ENCODE measurements around the gene PIGV.
"Not testable (repeated sequence)": the region's sequence is repeated elsewhere in the genome, so short reads cannot be mapped to it uniquely, and the experiment has no call there.

Gene PIGV

GRCh38 chr1:26794391-26794790 is 6.6 kb downstream of the PIGV start:
- TF ChIP-seq EZH2 (optimal IDR thresholded peaks at IDR 0.05; ENCODE audit: low read depth, low read length) (no peak), CTCF (IDR thresholded peaks at IDR 0.05; ENCODE audit: low read length) (no peak), EZH2phosphoT487 (IDR thresholded peaks at IDR 0.05; ENCODE audit: low read length) (no peak)
- no peak overlapping the region for H3K9ac ChIP-seq (ENCODE audit: low read length)

DNA sequence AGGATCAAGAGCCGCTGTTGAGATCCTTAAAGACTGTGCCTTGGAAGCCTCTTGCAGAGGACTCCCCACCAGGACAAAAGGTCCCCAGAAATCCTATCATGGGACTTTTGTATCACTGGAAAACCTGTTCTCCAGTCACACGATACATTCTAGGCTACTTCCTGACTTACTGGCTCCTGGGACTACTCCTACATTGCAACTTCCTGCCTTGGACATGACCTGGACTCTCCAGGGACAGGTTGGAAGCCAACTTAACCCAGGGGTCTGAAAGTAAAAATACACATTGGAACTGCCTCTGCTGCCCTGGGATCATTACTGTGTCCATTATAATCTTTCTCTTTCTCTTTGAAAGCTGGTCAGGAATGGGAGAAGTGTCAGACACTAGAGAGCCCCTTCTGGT is 9.9 kb downstream of the PIGV start:
- no peaks in the 10 kb centered on the region for H3K9me3 ChIP-seq (replicated peaks; ENCODE audit: insufficient read depth, low read length)
- H3K9me2 ChIP-seq (replicated peaks; ENCODE audit: insufficient read depth, low read length) = no peaks in the 10 kb centered on the region
- DNase-seq = no peak
- H3K9ac ChIP-seq (ENCODE audit: low read length) = no peak overlapping the region
- H3K4me1 ChIP-seq (ENCODE audit: low read length) = peaks cover 20% of the 10 kb centered on the region
- no peak overlapping the region for H3K27ac ChIP-seq (ENCODE audit: low read length)
- no peaks in the 10 kb centered on the region for H3K36me3 ChIP-seq (replicated peaks; ENCODE audit: insufficient read depth, low read length)
- H3K4me3 ChIP-seq (ENCODE audit: low read length) = no peak overlapping the region
- no peak overlapping the region for H3K4me2 ChIP-seq (ENCODE audit: low read depth, low read length)
- no peaks in the 10 kb centered on the region for H4K20me1 ChIP-seq (ENCODE audit: insufficient read depth, low read length)
- H2AFZ ChIP-seq (ENCODE audit: low read length) = no peak overlapping the region
- no peaks in the 10 kb centered on the region for H3K27me3 ChIP-seq (replicated peaks; ENCODE audit: insufficient read depth, low read length)
- no peaks in the 10 kb centered on the region for H3K79me2 ChIP-seq (ENCODE audit: low read length)
- H3F3A ChIP-seq (ENCODE audit: insufficient read depth, low read length) = peaks cover 17% of the 10 kb centered on the region
- TF ChIP-seq CTCF (IDR thresholded peaks at IDR 0.05; ENCODE audit: low read length) (no peak), EZH2 (optimal IDR thresholded peaks at IDR 0.05; ENCODE audit: low read depth, low read length) (no peak), EZH2phosphoT487 (IDR thresholded peaks at IDR 0.05; ENCODE audit: low read length) (no peak)

More at GRCh38 chr1:26794391-26794790, 6.6 kb downstream of the PIGV start:
- no peaks in the 10 kb centered on the region for H3K27me3 ChIP-seq (replicated peaks; ENCODE audit: insufficient read depth, low read length)
- H3K9me2 ChIP-seq (replicated peaks; ENCODE audit: insufficient read depth, low read length) = no peaks in the 10 kb centered on the region
- H3K4me1 ChIP-seq (ENCODE audit: low read length) = 0 out of 2 replicates have a peak, but pooled peaks cover 2% of the 10 kb centered on the region
- H3K27ac ChIP-seq (ENCODE audit: low read length) = no peak overlapping the region
- no peaks in the 10 kb centered on the region for H3K36me3 ChIP-seq (replicated peaks; ENCODE audit: insufficient read depth, low read length)
- H3K9me3 ChIP-seq (replicated peaks; ENCODE audit: insufficient read depth, low read length) = no peaks in the 10 kb centered on the region
- H3K4me3 ChIP-seq (ENCODE audit: low read length) = no peak overlapping the region
- H2AFZ ChIP-seq (ENCODE audit: low read length) = no peak overlapping the region
- H3F3A ChIP-seq (ENCODE audit: insufficient read depth, low read length) = peaks cover 5% of the 10 kb centered on the region; the same call in 1 of the 2 replicates
- H3K79me2 ChIP-seq (ENCODE audit: low read length) = no peaks in the 10 kb centered on the region
- no peaks in the 10 kb centered on the region for H4K20me1 ChIP-seq (ENCODE audit: insufficient read depth, low read length)
- no peak overlapping the region for H3K4me2 ChIP-seq (ENCODE audit: low read depth, low read length)
- DNase-seq = no peak

DNA sequence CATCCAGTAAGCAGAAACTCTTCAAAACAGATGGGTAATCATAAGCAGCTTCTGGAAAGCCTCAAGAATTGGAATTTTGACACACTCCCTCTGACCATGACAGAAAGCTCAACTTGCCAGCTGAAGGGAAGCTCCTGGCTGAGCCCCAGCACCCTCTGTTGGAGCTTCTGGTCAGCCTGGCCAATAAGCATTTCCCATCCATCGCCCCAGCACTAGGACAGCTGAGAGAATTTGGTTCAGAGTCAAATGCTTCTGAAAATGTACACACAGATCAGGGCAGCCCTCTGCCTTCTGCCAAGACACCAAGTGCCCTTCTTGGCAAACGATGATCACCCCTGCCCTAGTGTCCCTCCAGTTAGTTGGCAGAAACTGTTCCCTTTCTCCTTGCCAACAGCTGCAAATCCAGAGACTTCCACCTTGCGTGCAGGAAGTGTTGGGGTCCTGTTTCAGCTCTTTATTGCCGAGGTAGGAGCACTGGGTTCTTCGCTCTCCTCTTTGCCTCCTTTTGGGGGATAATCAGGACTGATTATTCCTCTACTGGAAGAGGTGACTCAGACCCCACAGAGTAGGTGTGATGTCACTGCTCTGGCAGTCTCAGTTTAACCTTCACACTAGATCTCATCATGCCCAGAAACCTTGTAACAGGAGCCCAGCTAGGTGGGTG is 11.9 kb downstream of the PIGV start:
- no peaks in the 10 kb centered on the region for H4K20me1 ChIP-seq (ENCODE audit: insufficient read depth, low read length)
- H3K9me2 ChIP-seq (replicated peaks; ENCODE audit: insufficient read depth, low read length) = no peaks in the 10 kb centered on the region
- H3K79me2 ChIP-seq (ENCODE audit: low read length) = no peaks in the 10 kb centered on the region
- no peak overlapping the region for H3K4me3 ChIP-seq (ENCODE audit: low read length)
- no peak for DNase-seq
- TF ChIP-seq EZH2phosphoT487 (IDR thresholded peaks at IDR 0.05; ENCODE audit: low read length) (no peak), EZH2 (optimal IDR thresholded peaks at IDR 0.05; ENCODE audit: low read depth, low read length) (no peak), CTCF (IDR thresholded peaks at IDR 0.05; ENCODE audit: low read length) (no peak)
- H3K36me3 ChIP-seq (replicated peaks; ENCODE audit: insufficient read depth, low read length) = no peaks in the 10 kb centered on the region
- H3K9ac ChIP-seq (ENCODE audit: low read length) = peak overlapping the region; percentile 21; the same call in 1 of the 2 replicates
- H3K9me3 ChIP-seq (replicated peaks; ENCODE audit: insufficient read depth, low read length) = no peaks in the 10 kb centered on the region
- peaks cover 20% of the 10 kb centered on the region for H3K4me1 ChIP-seq (ENCODE audit: low read length)
- peak overlapping the region; percentile 85 for H3K4me2 ChIP-seq (ENCODE audit: low read depth, low read length)
- peaks cover 17% of the 10 kb centered on the region for H3F3A ChIP-seq (ENCODE audit: insufficient read depth, low read length)
- peak overlapping the region; percentile 73 for H2AFZ ChIP-seq (ENCODE audit: low read length)
- peak overlapping the region; percentile 48; the same call in 1 of the 2 replicates for H3K27ac ChIP-seq (ENCODE audit: low read length)
- H3K27me3 ChIP-seq (replicated peaks; ENCODE audit: insufficient read depth, low read length) = no peaks in the 10 kb centered on the region

DNA sequence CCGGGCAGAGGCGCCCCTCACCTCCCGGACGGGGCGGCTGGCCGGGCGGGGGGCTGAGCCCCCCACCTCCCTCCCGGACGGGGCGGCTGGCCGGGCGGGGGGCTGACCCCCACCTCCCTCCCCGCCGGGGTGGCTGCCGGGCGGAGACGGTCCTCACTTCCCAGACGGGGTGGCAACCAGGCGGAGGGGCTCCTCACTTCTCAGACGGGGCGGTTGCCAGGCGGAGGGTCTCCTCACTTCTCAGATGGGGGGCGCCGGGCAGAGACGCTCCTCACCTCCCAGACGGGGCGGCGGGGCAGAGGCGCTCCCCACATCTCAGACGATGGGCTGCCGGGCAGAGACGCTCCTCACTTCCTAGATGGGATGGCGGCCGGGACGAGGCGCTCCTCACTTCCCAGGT is 16.2 kb downstream of the PIGV start:
- not testable (repeated sequence) for H3K9me2 ChIP-seq (replicated peaks; ENCODE audit: insufficient read depth, low read length); H2AFZ ChIP-seq (ENCODE audit: low read length); DNase-seq; H4K20me1 ChIP-seq (ENCODE audit: insufficient read depth, low read length); H3K4me3 ChIP-seq (ENCODE audit: low read length); H3K4me2 ChIP-seq (ENCODE audit: low read depth, low read length); H3K9me3 ChIP-seq (replicated peaks; ENCODE audit: insufficient read depth, low read length); H3K36me3 ChIP-seq (replicated peaks; ENCODE audit: insufficient read depth, low read length); H3K79me2 ChIP-seq (ENCODE audit: low read length); H3K27ac ChIP-seq (ENCODE audit: low read length); H3K27me3 ChIP-seq (replicated peaks; ENCODE audit: insufficient read depth, low read length); H3K9ac ChIP-seq (ENCODE audit: low read length)
- H3F3A ChIP-seq (ENCODE audit: insufficient read depth, low read length) = peaks cover 17% of the 10 kb centered on the region
- peaks cover 20% of the 10 kb centered on the region for H3K4me1 ChIP-seq (ENCODE audit: low read length)

All from MM.1S (cell line).